Peyer's patch (tissue), 4 donors: Measurements from ENCODE around the gene HDAC11. TPM values are rescaled to one million over a fixed set of nuclear protein-coding genes. Genes with fewer than 3 reads are reported as not detected.

ENCODE experiments used
- DNase-seq, 3 donors: peaks; one replicate each; pipeline ENCODE4 v3.0.0-alpha.2; 2017 to 2019
- H3K27ac ChIP-seq, 4 donors: fragments of 200-600 bp; sonication (generic); one replicate each; pipeline ENCODE4 v1.5.1; 2016 to 2019
- H3K27me3 ChIP-seq, 2 donors: fragments of 200-600 bp; sonication (generic); one replicate each; pipeline ENCODE4 v1.5.1; 2019
- H3K36me3 ChIP-seq, 3 donors: fragments of 200-600 bp; sonication (generic); one replicate each; pipeline ENCODE4 v1.5.1; 2016 to 2019
- H3K4me1 ChIP-seq, 4 donors: fragments of 200-600 bp; sonication (generic); one replicate each; pipeline ENCODE4 v1.5.1; 2016 to 2019
- H3K4me3 ChIP-seq, 4 donors: fragments of 200-600 bp; sonication (generic); 1 replicate in 3 of 4; 2 replicates in 1 of 4; pipeline ENCODE4 v1.5.1; 2016 to 2019; ENCODE audit warnings: mild to moderate bottlenecking in 1 of 4
- H3K9me3 ChIP-seq, 4 donors: fragments of 200-600 bp; sonication (generic); one replicate each; pipeline ENCODE4 v1.5.1; 2016 to 2019; ENCODE audit warnings: mild to moderate bottlenecking in 1 of 4
- CTCF ChIP-seq, 6 experiments: fragments of 450-650 bp in 4 of 6; fragments of 200-600 bp in 2 of 6; sonication (generic) in 1 of 6; IDR thresholded peaks; one replicate each; pipeline ENCODE4 v1.5.1; 2017 to 2019; ENCODE audit warnings: antibody characterized with exemption in 6 of 6, mild to moderate bottlenecking in 3 of 6, moderate library complexity in 1 of 6
- POLR2A ChIP-seq, 2 donors: fragments of 450-650 bp; IDR thresholded peaks; one replicate each; pipeline ENCODE4 v1.5.1; 2017; ENCODE audit warnings: antibody characterized with exemption in 2 of 2, mild to moderate bottlenecking in 2 of 2, moderate library complexity in 2 of 2
- total RNA-seq, 4 donors: library from RNA; depleted of rRNA; stranded (reverse); fragments of >200 nt; gene quantifications; one replicate each; pipeline ENCODE4 v1.1.0, GENCODE V29; 2016

Gene HDAC11
- total RNA-seq, 4 donors from 2014 or later, result 17.7 to 28.5 (median 21.3) TPM

GRCh38 chr3:13507570-13508339 lies 27.6 kb downstream of the HDAC11 start:
- H3K36me3 ChIP-seq, result peaks cover 0 to 2% (median 0%) of the 10 kb centered on the region in 3 donors
- peak in 1 of 3 donors; percentile 40 for DNase-seq
- TF ChIP-seq POLR2A (IDR thresholded peaks at IDR 0.05) (no peak), CTCF (IDR thresholded peaks at IDR 0.05) (no peak)
- no peaks in the 10 kb centered on the region for H3K9me3 ChIP-seq
- no peaks in the 10 kb centered on the region for H3K27me3 ChIP-seq
- H3K4me1 ChIP-seq, result no peaks in the 10 kb centered on the region
- no peak overlapping the region for H3K27ac ChIP-seq
- H3K4me3 ChIP-seq, result no peak overlapping the region

- Histone ChIP-seq H3K36me3 (no peaks in the 10 kb centered on the region), H3K27me3 (no peaks in the 10 kb centered on the region), H3K9me3 (no peaks in the 10 kb centered on the region), H3K4me1 (no peaks in the 10 kb centered on the region), H3K27ac (no peak overlapping the region), H3K4me3 (no peak overlapping the region)
- TF ChIP-seq POLR2A (IDR thresholded peaks at IDR 0.05), result no peak
- TF ChIP-seq CTCF (IDR thresholded peaks at IDR 0.05), result no peak
- peak in 1 of 3 donors; percentile 46 for DNase-seq
Observed at GRCh38 chr3:13508496-13508895, 28.4 kb downstream of the HDAC11 start.

- peak in 1 of 3 donors; percentile 45 for DNase-seq
- Histone ChIP-seq H3K36me3 (no peaks in the 10 kb centered on the region), H3K9me3 (no peaks in the 10 kb centered on the region), H3K27ac (no peak overlapping the region), H3K4me1 (no peaks in the 10 kb centered on the region), H3K4me3 (no peak overlapping the region), H3K27me3 (no peaks in the 10 kb centered on the region)
- TF ChIP-seq POLR2A (IDR thresholded peaks at IDR 0.05), result no peak
- no peak for TF ChIP-seq CTCF (IDR thresholded peaks at IDR 0.05)
Observed at GRCh38 chr3:13509059-13509815, 29.1 kb downstream of the HDAC11 start.

GRCh38 chr3:13509816-13510192 lies 29.7 kb downstream of the HDAC11 start:
- H3K9me3 ChIP-seq, result no peaks in the 10 kb centered on the region
- H3K36me3 ChIP-seq, result no peaks in the 10 kb centered on the region
- H3K27ac ChIP-seq, result no peak overlapping the region
- H3K4me1 ChIP-seq, result no peaks in the 10 kb centered on the region
- H3K27me3 ChIP-seq, result no peaks in the 10 kb centered on the region
- no peak overlapping the region for H3K4me3 ChIP-seq
- TF ChIP-seq POLR2A (IDR thresholded peaks at IDR 0.05) (no peak), CTCF (IDR thresholded peaks at IDR 0.05) (no peak)
- peak in 1 of 3 donors; percentile 37 for DNase-seq

- no peaks in the 10 kb centered on the region for H3K9me3 ChIP-seq
- peak in 1 of 3 donors; percentile 27 for DNase-seq
- TF ChIP-seq POLR2A (IDR thresholded peaks at IDR 0.05), result no peak
- TF ChIP-seq CTCF (IDR thresholded peaks at IDR 0.05), result no peak
Observed at GRCh38 chr3:13512451-13512850, 32.3 kb downstream of the HDAC11 start.

More at GRCh38 chr3:13512451-13512850, 32.3 kb downstream of the HDAC11 start:
- no peaks in the 10 kb centered on the region for H3K36me3 ChIP-seq
- no peak overlapping the region for H3K4me3 ChIP-seq
- no peaks in the 10 kb centered on the region for H3K27me3 ChIP-seq
- H3K4me1 ChIP-seq, result no peaks in the 10 kb centered on the region
- H3K27ac ChIP-seq, result no peak overlapping the region
